HG02885 (cell line): ENCODE data around the gene PRPF38B.
A peak's percentile ranks its signal among the peaks of the same experiment; 100 is the strongest.
"Not testable (repeated sequence)": the region's sequence is repeated elsewhere in the genome, so short reads cannot be mapped to it uniquely, and the experiment has no call there.

ENCODE experiments used
- ATAC-seq: cut with Tn5 transposase; IDR thresholded peaks from one replicate; pipeline ENCODE4 v1.9.1; 2021; ENCODE audit warnings: mild to moderate bottlenecking; ENCODE audit not compliant: unreplicated experiment, poor library complexity

The PRPF38B gene

GRCh38 chr1:108691942-108692723, at the start of gene PRPF38B:
Gene PRPF38B, plus strand, starts transcription at chr1:108692310. Its CDS starts 282 bp downstream, at chr1:108692592.
- peak; percentile 94 for ATAC-seq

- no peak for ATAC-seq
These were observed 48.4 kb upstream of the PRPF38B start for GRCh38 chr1:108643492-108644335.

- ATAC-seq: no peak
These were observed 47.1 kb upstream of the PRPF38B start for GRCh38 chr1:108644984-108645383.

- no peak for ATAC-seq
These were observed 46.4 kb upstream of the PRPF38B start for GRCh38 chr1:108645564-108646184.

- ATAC-seq: no peak
These were observed 45.9 kb upstream of the PRPF38B start for GRCh38 chr1:108646265-108646647.

- ATAC-seq: peak; percentile 71
These were observed 45.4 kb upstream of the PRPF38B start for GRCh38 chr1:108646648-108647269.

- no peak for ATAC-seq
These were observed 38.5 kb upstream of the PRPF38B start for GRCh38 chr1:108653431-108654105.

- ATAC-seq: no peak
These were observed 34.6 kb upstream of the PRPF38B start for GRCh38 chr1:108657356-108658080.

GRCh38 chr1:108661030-108661609, 31.0 kb upstream of the PRPF38B start, which contains the start of gene HENMT1:
Gene HENMT1, minus strand, starts transcription at chr1:108661093. Its CDS starts 1,209 bp downstream, at chr1:108659884.
- ATAC-seq: peak; percentile 87

GRCh38 chr1:108663074-108663473, 29.0 kb upstream of the PRPF38B start:
- no peak for ATAC-seq

GRCh38 chr1:108664481-108664880, 27.6 kb upstream of the PRPF38B start:
- no peak for ATAC-seq

- no peak for ATAC-seq
These were observed 27.0 kb upstream of the PRPF38B start for GRCh38 chr1:108665067-108665466.

GRCh38 chr1:108665771-108666170, 26.3 kb upstream of the PRPF38B start:
- no peak for ATAC-seq

- ATAC-seq: not testable (repeated sequence)
These were observed 24.7 kb upstream of the PRPF38B start for GRCh38 chr1:108667422-108667821.

GRCh38 chr1:108668777-108669176, 23.3 kb upstream of the PRPF38B start:
- no peak for ATAC-seq

- no peak for ATAC-seq
These were observed 22.4 kb upstream of the PRPF38B start for GRCh38 chr1:108669679-108670078.

GRCh38 chr1:108670131-108670773, 21.9 kb upstream of the PRPF38B start:
- no peak for ATAC-seq

- ATAC-seq: no peak
These were observed 21.0 kb upstream of the PRPF38B start for GRCh38 chr1:108671143-108671542.
